ENCODE data around the gene ACOT12. TPM values are rescaled to one million over a fixed set of nuclear protein-coding genes. Genes with fewer than 3 reads are reported as not detected.
A peak's percentile ranks its signal among the peaks of the same experiment; 100 is the strongest.

Gene ACOT12
- total and polyA plus RNA-seq, 2 of the 13 experiments (the other 11 are each of a cell fraction or from before 2014, with no cell fraction given), result not detected

DNA sequence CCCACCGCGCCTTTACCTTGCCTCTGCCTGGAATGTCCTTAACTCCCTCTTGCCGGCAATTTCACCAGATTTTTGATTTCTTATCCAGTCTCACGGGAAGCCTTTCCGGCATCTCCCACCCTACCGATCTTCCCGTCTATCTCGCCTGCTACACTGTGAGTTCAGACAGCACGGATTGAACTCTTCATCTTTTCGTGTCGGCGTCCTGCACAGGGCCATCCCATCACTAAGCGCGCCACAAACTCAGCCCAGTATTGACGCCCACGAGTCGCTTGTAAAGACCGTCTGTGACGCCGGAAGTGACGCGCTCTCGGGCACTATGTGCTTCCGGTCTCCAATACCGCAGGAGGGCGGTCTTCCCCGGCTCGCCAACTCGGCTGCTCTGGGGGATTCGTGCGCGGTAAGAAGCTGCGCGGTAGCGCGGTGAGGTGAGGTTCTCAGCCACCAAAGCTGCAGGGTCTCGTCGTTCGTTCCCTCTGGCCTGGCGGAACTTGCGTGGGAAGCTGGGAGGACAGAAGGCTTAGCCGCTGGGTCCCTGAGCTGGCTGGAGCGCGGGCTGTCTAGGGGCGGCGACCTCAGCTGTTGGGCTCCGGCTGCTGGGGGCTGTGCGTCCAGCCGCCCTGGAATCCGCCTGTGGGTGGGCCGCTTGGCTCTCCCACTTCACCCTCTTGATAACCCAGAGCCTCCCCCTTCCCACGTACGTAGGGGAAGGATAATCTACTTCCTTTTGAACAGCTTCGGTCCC, 92.5 kb downstream of the ACOT12 start, which contains the start of gene ZCCHC9 (continued):
- TF ChIP-seq ZNF850 (CRISPR knock-in tag; conservative IDR thresholded peaks at IDR 0.05), result peak; percentile 86; the same call in 1 of the 2 replicates
- peak; percentile 93 for TF ChIP-seq RBFOX2 (IDR thresholded peaks at IDR 0.05; ENCODE audit: low read depth, low read length)
- TF ChIP-seq, protein P1, sequence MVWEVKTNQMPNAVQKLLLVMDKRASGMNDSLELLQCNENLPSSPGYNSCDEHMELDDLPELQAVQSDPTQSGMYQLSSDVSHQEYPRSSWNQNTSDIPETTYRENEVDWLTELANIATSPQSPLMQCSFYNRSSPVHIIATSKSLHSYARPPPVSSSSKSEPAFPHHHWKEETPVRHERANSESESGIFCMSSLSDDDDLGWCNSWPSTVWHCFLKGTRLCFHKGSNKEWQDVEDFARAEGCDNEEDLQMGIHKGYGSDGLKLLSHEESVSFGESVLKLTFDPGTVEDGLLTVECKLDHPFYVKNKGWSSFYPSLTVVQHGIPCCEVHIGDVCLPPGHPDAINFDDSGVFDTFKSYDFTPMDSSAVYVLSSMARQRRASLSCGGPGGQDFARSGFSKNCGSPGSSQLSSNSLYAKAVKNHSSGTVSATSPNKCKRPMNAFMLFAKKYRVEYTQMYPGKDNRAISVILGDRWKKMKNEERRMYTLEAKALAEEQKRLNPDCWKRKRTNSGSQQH (CRISPR knock-in tag; IDR thresholded peaks at IDR 0.05; ENCODE audit: low read depth), result peak; percentile 76
- TF ChIP-seq SMAD1 (CRISPR knock-in tag; IDR thresholded peaks at IDR 0.05; ENCODE audit: borderline replicate concordance, low read depth), result peak; percentile 75; the same call in 1 of the 2 replicates
- peak; percentile 41; the same call in 1 of the 2 replicates for TF ChIP-seq ARID2 (CRISPR knock-in tag; IDR thresholded peaks at IDR 0.05; ENCODE audit: borderline replicate concordance)
- TF ChIP-seq, protein P2, sequence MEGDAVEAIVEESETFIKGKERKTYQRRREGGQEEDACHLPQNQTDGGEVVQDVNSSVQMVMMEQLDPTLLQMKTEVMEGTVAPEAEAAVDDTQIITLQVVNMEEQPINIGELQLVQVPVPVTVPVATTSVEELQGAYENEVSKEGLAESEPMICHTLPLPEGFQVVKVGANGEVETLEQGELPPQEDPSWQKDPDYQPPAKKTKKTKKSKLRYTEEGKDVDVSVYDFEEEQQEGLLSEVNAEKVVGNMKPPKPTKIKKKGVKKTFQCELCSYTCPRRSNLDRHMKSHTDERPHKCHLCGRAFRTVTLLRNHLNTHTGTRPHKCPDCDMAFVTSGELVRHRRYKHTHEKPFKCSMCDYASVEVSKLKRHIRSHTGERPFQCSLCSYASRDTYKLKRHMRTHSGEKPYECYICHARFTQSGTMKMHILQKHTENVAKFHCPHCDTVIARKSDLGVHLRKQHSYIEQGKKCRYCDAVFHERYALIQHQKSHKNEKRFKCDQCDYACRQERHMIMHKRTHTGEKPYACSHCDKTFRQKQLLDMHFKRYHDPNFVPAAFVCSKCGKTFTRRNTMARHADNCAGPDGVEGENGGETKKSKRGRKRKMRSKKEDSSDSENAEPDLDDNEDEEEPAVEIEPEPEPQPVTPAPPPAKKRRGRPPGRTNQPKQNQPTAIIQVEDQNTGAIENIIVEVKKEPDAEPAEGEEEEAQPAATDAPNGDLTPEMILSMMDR (CRISPR knock-in tag; IDR thresholded peaks at IDR 0.05), result peak; percentile 84
- peak; percentile 88; the same call in 1 of the 2 replicates for TF ChIP-seq ZNF350 (CRISPR knock-in tag; IDR thresholded peaks at IDR 0.05; ENCODE audit: borderline replicate concordance, low read depth)
- TF ChIP-seq HNRNPUL1 (IDR thresholded peaks at IDR 0.05; ENCODE audit: low read depth, low read length), result no peak
- no peak for TF ChIP-seq TRIM24 (CRISPR knock-in tag; IDR thresholded peaks at IDR 0.05)
- peak; percentile 88 for TF ChIP-seq BORCS8-MEF2B (CRISPR knock-in tag; IDR thresholded peaks at IDR 0.05)
- TF ChIP-seq, protein P3, sequence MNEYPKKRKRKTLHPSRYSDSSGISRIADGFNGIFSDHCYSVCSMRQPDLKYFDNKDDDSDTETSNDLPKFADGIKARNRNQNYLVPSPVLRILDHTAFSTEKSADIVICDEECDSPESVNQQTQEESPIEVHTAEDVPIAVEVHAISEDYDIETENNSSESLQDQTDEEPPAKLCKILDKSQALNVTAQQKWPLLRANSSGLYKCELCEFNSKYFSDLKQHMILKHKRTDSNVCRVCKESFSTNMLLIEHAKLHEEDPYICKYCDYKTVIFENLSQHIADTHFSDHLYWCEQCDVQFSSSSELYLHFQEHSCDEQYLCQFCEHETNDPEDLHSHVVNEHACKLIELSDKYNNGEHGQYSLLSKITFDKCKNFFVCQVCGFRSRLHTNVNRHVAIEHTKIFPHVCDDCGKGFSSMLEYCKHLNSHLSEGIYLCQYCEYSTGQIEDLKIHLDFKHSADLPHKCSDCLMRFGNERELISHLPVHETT (CRISPR knock-in tag; conservative IDR thresholded peaks at IDR 0.05), result peak; percentile 77
- TF ChIP-seq GATAD2A (CRISPR knock-in tag; IDR thresholded peaks at IDR 0.05), result peak; percentile 68
- TF ChIP-seq, protein P4, sequence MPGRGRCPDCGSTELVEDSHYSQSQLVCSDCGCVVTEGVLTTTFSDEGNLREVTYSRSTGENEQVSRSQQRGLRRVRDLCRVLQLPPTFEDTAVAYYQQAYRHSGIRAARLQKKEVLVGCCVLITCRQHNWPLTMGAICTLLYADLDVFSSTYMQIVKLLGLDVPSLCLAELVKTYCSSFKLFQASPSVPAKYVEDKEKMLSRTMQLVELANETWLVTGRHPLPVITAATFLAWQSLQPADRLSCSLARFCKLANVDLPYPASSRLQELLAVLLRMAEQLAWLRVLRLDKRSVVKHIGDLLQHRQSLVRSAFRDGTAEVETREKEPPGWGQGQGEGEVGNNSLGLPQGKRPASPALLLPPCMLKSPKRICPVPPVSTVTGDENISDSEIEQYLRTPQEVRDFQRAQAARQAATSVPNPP (CRISPR knock-in tag; IDR thresholded peaks at IDR 0.05), result peak; percentile 71; the same call in 1 of the 2 replicates
- TF ChIP-seq SNRNP70 (IDR thresholded peaks at IDR 0.05; ENCODE audit: low read depth, low read length), result no peak
- peak; percentile 82; the same call in 1 of the 2 replicates for TF ChIP-seq ZNF501 (CRISPR knock-in tag; IDR thresholded peaks at IDR 0.05)
- TF ChIP-seq MATR3 (CRISPR knock-in tag; IDR thresholded peaks at IDR 0.05), result no peak
- TF ChIP-seq ZNF12 (CRISPR knock-in tag; IDR thresholded peaks at IDR 0.05), result no peak
- TF ChIP-seq, protein P5, sequence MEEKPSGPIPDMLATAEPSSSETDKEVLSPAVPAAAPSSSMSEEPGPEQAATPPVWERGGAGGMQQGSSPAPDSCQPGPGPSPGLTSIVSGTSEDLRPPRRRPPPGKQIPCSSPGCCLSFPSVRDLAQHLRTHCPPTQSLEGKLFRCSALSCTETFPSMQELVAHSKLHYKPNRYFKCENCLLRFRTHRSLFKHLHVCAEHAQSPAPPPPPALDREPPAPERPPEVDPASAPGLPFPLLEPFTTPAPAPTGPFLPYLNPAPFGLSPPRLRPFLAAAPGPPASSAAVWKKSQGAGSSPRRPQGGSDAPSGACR (CRISPR knock-in tag; IDR thresholded peaks at IDR 0.05), result no peak
- peak; percentile 88; the same call in 1 of the 2 replicates for TF ChIP-seq KLF11 (CRISPR knock-in tag; IDR thresholded peaks at IDR 0.05)
- no peak for TF ChIP-seq ZNF713 (CRISPR knock-in tag; IDR thresholded peaks at IDR 0.05)
- peak; percentile 49; the same call in 1 of the 2 replicates for TF ChIP-seq ARNTL (CRISPR knock-in tag; IDR thresholded peaks at IDR 0.05)
- TF ChIP-seq RFX5 (IDR thresholded peaks at IDR 0.05; ENCODE audit: low read depth, low read length), result no peak; the same call in 1 of the 2 replicates
- no peak; the same call in 1 of the 2 replicates for TF ChIP-seq CHCHD3 (CRISPR knock-in tag; IDR thresholded peaks at IDR 0.05)
- no peak for TF ChIP-seq CHD2 (IDR thresholded peaks at IDR 0.05; ENCODE audit: low read depth, low read length)
